Measurements from ENCODE around the gene SYNJ1.
"Not testable (repeated sequence)": the region's sequence is repeated elsewhere in the genome, so short reads cannot be mapped to it uniquely, and the experiment has no call there.

The SYNJ1 gene

DNA sequence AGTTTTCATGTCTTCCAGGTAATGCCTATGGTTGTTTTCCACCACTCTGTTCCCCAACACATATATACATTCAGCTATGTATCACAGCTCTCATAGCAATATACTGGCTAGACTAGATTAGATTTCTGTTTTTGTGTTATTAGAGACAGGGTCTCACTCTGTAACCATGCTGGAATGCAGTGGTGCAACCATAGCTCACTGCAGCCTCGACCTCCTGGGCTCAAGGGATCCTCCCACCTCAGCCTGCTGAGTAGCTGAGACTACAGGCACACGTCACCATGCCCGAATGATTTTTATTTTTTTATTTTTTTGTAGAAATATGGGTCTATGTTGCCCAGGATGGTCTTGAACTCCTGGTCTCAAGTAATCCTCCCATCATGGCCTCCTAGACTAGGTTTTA is 37.7 kb downstream of the SYNJ1 start:
- TF ChIP-seq, protein P1, sequence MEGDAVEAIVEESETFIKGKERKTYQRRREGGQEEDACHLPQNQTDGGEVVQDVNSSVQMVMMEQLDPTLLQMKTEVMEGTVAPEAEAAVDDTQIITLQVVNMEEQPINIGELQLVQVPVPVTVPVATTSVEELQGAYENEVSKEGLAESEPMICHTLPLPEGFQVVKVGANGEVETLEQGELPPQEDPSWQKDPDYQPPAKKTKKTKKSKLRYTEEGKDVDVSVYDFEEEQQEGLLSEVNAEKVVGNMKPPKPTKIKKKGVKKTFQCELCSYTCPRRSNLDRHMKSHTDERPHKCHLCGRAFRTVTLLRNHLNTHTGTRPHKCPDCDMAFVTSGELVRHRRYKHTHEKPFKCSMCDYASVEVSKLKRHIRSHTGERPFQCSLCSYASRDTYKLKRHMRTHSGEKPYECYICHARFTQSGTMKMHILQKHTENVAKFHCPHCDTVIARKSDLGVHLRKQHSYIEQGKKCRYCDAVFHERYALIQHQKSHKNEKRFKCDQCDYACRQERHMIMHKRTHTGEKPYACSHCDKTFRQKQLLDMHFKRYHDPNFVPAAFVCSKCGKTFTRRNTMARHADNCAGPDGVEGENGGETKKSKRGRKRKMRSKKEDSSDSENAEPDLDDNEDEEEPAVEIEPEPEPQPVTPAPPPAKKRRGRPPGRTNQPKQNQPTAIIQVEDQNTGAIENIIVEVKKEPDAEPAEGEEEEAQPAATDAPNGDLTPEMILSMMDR (IDR thresholded peaks at IDR 0.05; ENCODE audit: extremely low read depth, missing control alignments) = no peak
- no peak for DNase-seq (ENCODE audit: low spot score)

DNA sequence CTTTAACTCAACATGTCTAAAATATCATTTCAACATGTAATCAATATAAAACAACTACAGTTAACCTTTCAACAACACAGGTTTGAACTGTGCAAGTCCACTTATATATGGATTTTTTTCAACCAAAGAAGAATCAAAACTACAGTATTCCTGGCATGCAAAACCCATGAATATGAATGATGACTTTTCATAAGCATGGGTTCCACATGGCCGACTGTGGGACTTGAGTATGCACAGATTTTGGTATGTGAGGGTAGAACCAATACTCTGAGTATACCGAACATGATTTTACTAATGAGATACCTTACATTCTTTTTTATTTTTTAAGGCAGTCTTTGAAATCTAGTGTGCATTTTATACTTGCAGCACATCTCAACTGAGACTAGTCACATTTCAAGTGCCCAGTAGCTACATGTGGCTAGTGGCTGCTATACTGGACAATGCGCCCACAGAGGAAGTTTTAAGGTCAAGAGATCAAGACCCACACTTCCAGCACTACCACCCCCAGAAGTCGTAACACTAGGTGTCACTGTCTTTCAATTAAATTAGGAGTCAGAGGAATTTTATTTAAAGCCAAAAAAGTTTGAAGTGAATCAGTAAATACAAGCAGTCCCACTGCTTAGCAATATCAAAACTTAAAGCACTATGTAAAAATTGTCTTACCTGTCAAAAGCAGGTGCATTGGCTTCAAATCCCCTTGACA is 40.0 kb downstream of the SYNJ1 start:
- TF ChIP-seq, protein P1 (IDR thresholded peaks at IDR 0.05; ENCODE audit: extremely low read depth, missing control alignments) = no peak
- DNase-seq (ENCODE audit: low spot score) = no peak

DNA sequence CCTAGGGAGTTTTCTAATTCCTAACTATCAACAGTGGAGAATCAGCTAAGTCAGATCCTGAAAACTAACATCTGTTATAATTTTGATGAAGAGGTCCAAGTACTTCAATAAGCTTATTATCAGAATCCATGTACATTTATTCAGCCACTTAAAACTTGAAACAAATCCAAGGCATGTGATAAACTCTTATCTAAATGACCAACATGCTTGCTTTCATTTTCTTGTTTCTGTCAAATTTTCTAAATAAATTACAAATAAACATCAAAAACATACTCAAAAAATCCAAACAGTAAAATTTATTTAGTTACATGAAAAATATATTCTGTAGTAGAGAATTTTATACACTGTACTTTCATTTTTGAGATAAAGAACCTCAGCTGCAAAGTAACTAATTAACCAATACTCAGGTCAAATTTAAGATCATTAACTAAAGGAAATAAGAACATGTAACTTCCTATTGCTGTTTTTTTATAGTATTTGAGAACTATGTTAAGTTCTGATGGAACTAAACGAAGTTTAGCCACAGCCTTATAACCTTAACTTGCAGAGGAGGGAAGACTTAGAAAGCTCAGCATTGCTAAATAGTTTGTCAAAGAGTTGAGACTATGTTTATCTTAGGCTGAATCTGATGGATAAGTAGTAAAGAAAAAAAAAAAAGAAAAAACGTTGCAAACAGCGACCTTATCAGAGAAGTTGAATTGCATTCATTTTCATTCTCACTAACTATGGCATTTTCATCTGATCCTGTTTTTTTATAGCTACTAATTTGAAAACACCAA is 44.9 kb downstream of the SYNJ1 start:
- no peak for DNase-seq (ENCODE audit: low spot score)
- TF ChIP-seq, protein P1 (IDR thresholded peaks at IDR 0.05; ENCODE audit: extremely low read depth, missing control alignments) = no peak

DNA sequence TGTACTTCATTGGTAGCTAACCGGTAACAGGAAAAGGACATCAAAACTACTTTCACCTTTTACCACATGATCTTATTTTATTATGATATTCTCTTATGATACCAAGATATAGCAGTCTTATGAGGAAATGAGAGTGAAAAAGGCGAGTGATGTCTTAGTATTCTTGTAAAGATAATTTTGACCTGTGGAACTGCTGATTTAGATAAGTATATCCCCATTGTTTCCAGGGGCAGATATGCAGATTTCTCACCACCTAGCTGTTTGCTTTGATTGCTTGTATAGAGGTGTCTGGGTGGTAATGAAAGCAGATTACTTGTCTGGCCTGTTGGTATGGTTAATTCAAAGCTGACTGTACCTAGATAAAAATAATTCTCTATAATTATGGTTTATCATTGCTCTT is 53.1 kb downstream of the SYNJ1 start:
- DNase-seq (ENCODE audit: low spot score) = no peak
- TF ChIP-seq, protein P1 (IDR thresholded peaks at IDR 0.05; ENCODE audit: extremely low read depth, missing control alignments) = no peak

DNA sequence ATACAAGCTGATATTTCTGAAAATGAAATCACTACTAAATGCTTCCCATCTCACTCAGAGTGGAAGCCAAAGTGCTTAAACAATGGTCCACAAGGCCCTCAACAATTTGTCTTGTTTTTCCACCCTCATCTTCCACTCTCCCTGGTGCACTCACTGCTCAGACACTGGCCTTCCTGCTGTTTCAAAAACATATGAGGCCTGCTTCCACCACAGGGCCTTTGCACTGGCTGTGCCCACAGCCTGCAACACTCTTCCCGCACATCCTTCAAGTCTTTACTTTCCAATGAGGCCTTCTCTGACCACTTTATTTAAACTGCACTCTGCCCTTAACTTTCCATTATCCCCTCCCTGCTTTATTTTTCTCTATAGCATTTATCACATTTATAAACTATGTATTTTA is 53.8 kb downstream of the SYNJ1 start:
- TF ChIP-seq, protein P1 (IDR thresholded peaks at IDR 0.05; ENCODE audit: extremely low read depth, missing control alignments) = no peak
- no peak for DNase-seq (ENCODE audit: low spot score)

DNA sequence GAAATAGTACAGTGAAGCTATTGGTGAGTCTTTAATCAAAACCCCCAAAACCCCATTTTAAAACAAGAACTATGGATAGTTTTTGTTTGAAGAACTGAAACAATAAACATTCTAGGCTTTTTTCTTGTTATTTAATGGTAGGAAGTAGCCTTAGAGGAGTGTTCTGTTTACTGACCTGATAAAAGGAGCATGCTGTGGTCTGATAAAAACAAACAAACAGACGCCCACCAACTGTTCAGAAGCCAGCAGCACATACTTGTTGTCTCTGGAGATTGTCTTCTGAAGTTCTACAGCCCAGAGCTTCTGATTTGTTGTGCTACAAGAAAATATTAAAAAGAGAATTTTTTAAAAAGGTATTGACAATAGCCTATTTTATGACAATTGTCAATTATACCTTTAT is 61.6 kb downstream of the SYNJ1 start:
- TF ChIP-seq, protein P1 (IDR thresholded peaks at IDR 0.05; ENCODE audit: extremely low read depth, missing control alignments) = no peak
- no peak for DNase-seq (ENCODE audit: low spot score)

DNA sequence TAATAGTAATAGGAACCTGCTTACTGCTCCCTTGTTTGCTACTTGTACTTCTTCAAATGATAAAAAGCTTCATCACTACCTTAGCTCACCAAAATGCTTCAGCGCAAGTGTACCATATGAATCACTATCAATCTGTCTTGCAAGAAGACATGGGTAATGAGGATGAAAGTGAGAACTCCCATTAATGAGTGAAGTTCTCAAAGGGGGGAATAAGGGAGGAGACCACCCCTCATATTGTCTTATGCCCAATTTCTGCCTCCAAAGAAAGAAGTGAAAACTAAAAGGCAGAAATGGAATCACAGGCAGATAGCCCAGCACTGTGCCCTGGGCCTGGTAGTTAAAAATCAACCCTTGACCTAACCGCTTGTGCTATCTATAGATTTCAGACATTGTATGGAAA is 63.7 kb downstream of the SYNJ1 start:
- DNase-seq (ENCODE audit: low spot score) = not testable (repeated sequence)

DNA sequence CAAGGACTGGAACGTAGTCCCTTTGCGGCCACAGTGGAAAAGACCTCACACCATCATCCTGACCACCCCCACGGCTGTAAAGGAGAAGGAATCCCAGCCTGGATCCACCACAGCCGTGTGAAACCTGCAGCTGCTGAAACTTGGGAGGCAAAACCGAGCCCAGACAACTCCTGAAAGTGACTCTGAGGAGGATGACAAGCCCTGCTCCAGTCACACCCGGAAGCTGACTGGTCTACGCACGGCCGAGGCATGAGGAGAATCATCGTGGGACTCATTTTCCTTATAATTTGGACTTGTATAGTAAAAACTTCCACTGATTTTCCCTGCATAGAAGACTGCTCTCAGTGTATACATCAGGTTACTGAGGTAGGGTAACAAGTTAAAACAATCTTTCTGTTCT is 65.8 kb downstream of the SYNJ1 start:
- not testable (repeated sequence) for DNase-seq (ENCODE audit: low spot score)

DNA sequence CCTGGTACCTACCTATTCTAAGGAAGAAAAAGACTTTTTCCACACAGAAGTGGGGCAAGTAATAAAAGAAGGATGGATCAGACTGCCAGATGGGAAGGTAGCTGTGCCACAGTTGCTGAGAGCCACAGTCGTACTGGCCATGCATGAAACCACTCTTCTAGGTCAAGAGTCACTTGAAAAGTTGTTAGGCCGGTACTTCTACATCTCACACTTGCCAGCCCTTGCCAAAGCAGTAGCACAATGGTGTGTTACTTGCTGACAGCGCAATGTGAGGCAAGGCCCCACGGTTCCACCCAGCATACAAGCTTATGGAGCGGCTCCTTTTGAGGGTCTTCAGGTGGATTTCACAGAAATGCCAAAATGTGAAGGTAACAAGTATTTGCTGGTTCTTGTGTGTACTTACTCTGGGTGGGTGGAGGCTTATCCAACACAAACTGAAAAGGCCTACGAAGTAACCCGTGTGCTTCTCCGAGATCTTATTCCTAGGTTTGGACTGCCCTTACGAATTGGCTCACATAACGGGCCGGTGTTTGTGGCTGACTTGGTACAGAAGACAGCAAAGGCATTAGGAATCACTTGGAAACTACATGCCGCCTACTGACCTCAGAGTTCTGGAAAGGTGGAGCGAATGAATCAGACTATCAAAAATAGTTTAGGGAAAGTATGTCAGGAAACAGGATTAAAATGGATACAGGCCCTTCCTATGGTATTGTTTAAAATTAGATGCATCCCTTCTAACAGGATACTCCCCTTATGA is 66.6 kb downstream of the SYNJ1 start:
- DNase-seq (ENCODE audit: low spot score) = not testable (repeated sequence)
